Measurements from ENCODE around the gene PRKCZ.

GRCh38 chr1:2098839-2099785, 48.9 kb downstream of the PRKCZ start:
- TF ChIP-seq EZH2 (IDR thresholded peaks at IDR 0.05; ENCODE audit: insufficient read depth, poor library complexity, severe bottlenecking) (no peak), EZH2phosphoT487 (IDR thresholded peaks at IDR 0.05; ENCODE audit: insufficient read depth, low read depth) (no peak)

Measured in GM23248 (cell line).